Keratinocyte (primary cell): ENCODE measurements around the gene TWSG1. TPM values are rescaled to one million over a fixed set of nuclear protein-coding genes. Genes with fewer than 3 reads are reported as not detected.

Experiments
- DNase-seq: peaks from one replicate; pipeline ENCODE4 v3.0.0-alpha.2; 2011; ENCODE audit warnings: low read depth, missing footprints, low spot score
- FAIRE-seq: peaks from 2 replicates; lab custom pipeline; 2011; peaks lifted over from hg19 to GRCh38; lab: Jason Lieb, UNC
- H2AFZ ChIP-seq: 2 replicates; pipeline ENCODE4 v1.6.0; 2012; ENCODE audit warnings: low read length, control low read depth, inconsistent platforms; ENCODE audit not compliant: control insufficient read depth
- H3K27ac ChIP-seq: 2 replicates; pipeline ENCODE4 v1.5.1; 2011; ENCODE audit warnings: low read length; ENCODE audit not compliant: control insufficient read depth, insufficient read depth
- H3K27me3 ChIP-seq: 3 replicates; pipeline ENCODE4 v1.6.0; 2011; ENCODE audit warnings: low read length; ENCODE audit not compliant: control insufficient read depth, insufficient read depth; ENCODE audit errors: extremely low read depth
- H3K36me3 ChIP-seq, 2 experiments: 2 replicates in 1 of 2; 3 replicates in 1 of 2; pipeline ENCODE4 v1.5.1; 2011; ENCODE audit warnings: low read length in 2 of 2, mild to moderate bottlenecking in 1 of 2; ENCODE audit not compliant: control insufficient read depth in 2 of 2, insufficient read depth in 2 of 2; ENCODE audit errors: extremely low read depth in 1 of 2
- H3K4me1 ChIP-seq: 3 replicates; pipeline ENCODE4 v1.5.1; 2011; ENCODE audit warnings: low read length; ENCODE audit not compliant: control insufficient read depth, insufficient read depth; ENCODE audit errors: extremely low read depth
- H3K4me2 ChIP-seq: 3 replicates; pipeline ENCODE4 v1.6.0; 2011; ENCODE audit warnings: low read depth, low read length; ENCODE audit not compliant: control insufficient read depth, insufficient read depth; ENCODE audit errors: extremely low read depth
- H3K4me3 ChIP-seq, 3 experiments: fragments of 200-600 bp in 1 of 3; sonication (generic) in 1 of 3; 2 replicates in 2 of 3; 3 replicates in 1 of 3; pipeline ENCODE4 v1.5.1; 2011 to 2016; ENCODE audit warnings: low read length in 3 of 3, mild to moderate bottlenecking in 3 of 3, control low read depth in 2 of 3, inconsistent platforms in 1 of 3, low read depth in 1 of 3, mixed read lengths in 1 of 3, mixed run types in 1 of 3, moderate library complexity in 1 of 3; ENCODE audit not compliant: control insufficient read depth in 2 of 3, insufficient read depth in 2 of 3; ENCODE audit errors: extremely low read depth in 1 of 3
- H3K79me2 ChIP-seq: 2 replicates; pipeline ENCODE4 v1.6.0; 2012; ENCODE audit warnings: low read length; ENCODE audit not compliant: control insufficient read depth, insufficient read depth
- H3K9ac ChIP-seq: 3 replicates; pipeline ENCODE4 v1.6.0; 2011; ENCODE audit warnings: low read length; ENCODE audit not compliant: control insufficient read depth, insufficient read depth; ENCODE audit errors: extremely low read depth
- H3K9me1 ChIP-seq: 3 replicates; pipeline ENCODE4 v1.6.0; 2011; ENCODE audit warnings: low read length; ENCODE audit not compliant: control insufficient read depth, insufficient read depth; ENCODE audit errors: extremely low read depth
- H3K9me3 ChIP-seq: 2 replicates; pipeline ENCODE4 v1.5.1; 2012; ENCODE audit warnings: low read depth, low read length; ENCODE audit not compliant: control insufficient read depth
- H4K20me1 ChIP-seq: 3 replicates; pipeline ENCODE4 v1.6.0; 2011; ENCODE audit warnings: low read length; ENCODE audit not compliant: control insufficient read depth, insufficient read depth; ENCODE audit errors: extremely low read depth
- EZH2 ChIP-seq: IDR thresholded peaks from one replicate; pipeline ENCODE4 v1.6.1; 2012; ENCODE audit warnings: inconsistent platforms, mild to moderate bottlenecking, low read length, moderate library complexity
- dilution Hi-C: fragments of 300-500 bp; cut with MboI; formaldehyde crosslinking; loops from one replicate; pipeline ENCODE4 v1.7.0; 2020; ENCODE audit warnings: low sequenced_read_pairs; ENCODE audit not compliant: extremely low pct_ligation_motif_present
- polyA plus RNA-seq, 5 experiments: library from polyadenylated mRNA; depleted of rRNA in 3 of 5; stranded (reverse) in 3 of 5; stranded (forward) in 1 of 5; unstranded in 1 of 5; fragments of >200 nt; gene quantifications; 1 replicate in 1 of 5; 2 replicates in 3 of 5; 3 replicates in 1 of 5; pipeline versions ENCODE4 v1.2.1 to v1.2.3, GENCODE V29; 2011 to 2012; ENCODE audit warnings: missing spikeins in 2 of 5, low read depth in 1 of 5, low replicate concordance in 1 of 5
- TF ChIP-seq, protein P1 (sequence below), 3 experiments: IDR thresholded peaks in 1 of 3; conservative IDR thresholded peaks in 1 of 3; optimal IDR thresholded peaks in 1 of 3; 2 replicates in 2 of 3; 3 replicates in 1 of 3; pipeline versions ENCODE3 to v1.5.1; 2011; ENCODE audit warnings: low read length in 3 of 3, mild to moderate bottlenecking in 3 of 3, moderate library complexity in 2 of 3, control low read depth in 1 of 3, inconsistent platforms in 1 of 3; ENCODE audit not compliant: insufficient read depth in 2 of 3; ENCODE audit errors: extremely low read depth in 1 of 3

TWSG1 gene
- polyA plus RNA-seq, 1 donor (not counting 4 experiments of a cell fraction or from before 2014, with no cell fraction given): 46.9 TPM

DNA sequence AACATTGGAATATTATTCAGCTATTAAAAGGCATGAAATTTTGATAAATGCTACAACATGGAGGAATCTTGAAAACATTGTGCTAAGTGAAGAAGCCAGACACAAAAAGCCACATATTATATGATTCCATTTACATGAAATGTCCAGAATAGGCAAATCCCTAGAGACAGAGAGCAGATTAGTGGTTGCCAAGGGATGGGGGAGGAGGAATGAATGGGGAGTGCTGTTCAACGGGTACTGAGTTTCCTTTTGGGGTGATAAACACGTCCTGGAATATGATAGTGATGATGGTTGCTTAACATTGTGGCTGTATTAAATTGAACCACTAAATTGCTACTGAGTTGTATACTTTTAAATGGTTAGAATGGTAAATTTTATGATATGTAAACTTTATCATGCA is 8.9 kb upstream of the TWSG1 start:
- Histone ChIP-seq H3K36me3 (no peaks in the 10 kb centered on the region), H3K9ac (no peak overlapping the region), H3K4me3 (no peak overlapping the region), H3K9me1 (no peaks in the 10 kb centered on the region), H3K4me2 (no peak overlapping the region), H3K4me1 (peaks cover 4% of the 10 kb centered on the region), H3K27me3 (no peaks in the 10 kb centered on the region), H3K9me3 (no peaks in the 10 kb centered on the region), H3K79me2 (no peaks in the 10 kb centered on the region), H2AFZ (no peak overlapping the region), H4K20me1 (no peaks in the 10 kb centered on the region), H3K27ac (no peak overlapping the region)
- DNase-seq: no peak
- FAIRE-seq: no peak
- TF ChIP-seq, protein P1, sequence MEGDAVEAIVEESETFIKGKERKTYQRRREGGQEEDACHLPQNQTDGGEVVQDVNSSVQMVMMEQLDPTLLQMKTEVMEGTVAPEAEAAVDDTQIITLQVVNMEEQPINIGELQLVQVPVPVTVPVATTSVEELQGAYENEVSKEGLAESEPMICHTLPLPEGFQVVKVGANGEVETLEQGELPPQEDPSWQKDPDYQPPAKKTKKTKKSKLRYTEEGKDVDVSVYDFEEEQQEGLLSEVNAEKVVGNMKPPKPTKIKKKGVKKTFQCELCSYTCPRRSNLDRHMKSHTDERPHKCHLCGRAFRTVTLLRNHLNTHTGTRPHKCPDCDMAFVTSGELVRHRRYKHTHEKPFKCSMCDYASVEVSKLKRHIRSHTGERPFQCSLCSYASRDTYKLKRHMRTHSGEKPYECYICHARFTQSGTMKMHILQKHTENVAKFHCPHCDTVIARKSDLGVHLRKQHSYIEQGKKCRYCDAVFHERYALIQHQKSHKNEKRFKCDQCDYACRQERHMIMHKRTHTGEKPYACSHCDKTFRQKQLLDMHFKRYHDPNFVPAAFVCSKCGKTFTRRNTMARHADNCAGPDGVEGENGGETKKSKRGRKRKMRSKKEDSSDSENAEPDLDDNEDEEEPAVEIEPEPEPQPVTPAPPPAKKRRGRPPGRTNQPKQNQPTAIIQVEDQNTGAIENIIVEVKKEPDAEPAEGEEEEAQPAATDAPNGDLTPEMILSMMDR (optimal IDR thresholded peaks at IDR 0.05 in 1 of 3, IDR thresholded peaks at IDR 0.05 in 1 of 3, conservative IDR thresholded peaks at IDR 0.05 in 1 of 3; ENCODE audit: extremely low read depth in 1 of 3, insufficient read depth in 2 of 3, low read length in 3 of 3): no peak
- dilution Hi-C loops: no loop called here

DNA sequence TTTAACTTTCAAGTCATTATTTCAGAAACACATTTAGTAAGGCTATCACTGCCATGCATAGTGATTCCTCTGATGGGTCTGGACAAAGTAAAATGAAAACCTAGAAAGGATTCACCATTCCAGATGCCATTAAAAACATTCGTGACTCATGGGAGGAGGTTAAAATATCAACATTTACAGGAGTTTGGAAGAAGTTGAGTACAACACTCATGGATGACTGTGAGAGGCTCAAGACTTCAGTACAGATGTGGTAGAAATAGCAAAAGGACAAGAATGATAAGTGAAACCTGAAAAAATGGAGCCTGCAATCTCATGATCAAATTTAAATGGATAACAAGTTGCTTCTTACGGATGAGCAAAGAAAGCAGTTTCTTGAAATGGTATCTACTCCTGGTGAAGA is 5.8 kb upstream of the TWSG1 start:
- peaks cover 4% of the 10 kb centered on the region for H3K4me1 ChIP-seq
- TF ChIP-seq, protein P1 (optimal IDR thresholded peaks at IDR 0.05 in 1 of 3, IDR thresholded peaks at IDR 0.05 in 1 of 3, conservative IDR thresholded peaks at IDR 0.05 in 1 of 3; ENCODE audit: extremely low read depth in 1 of 3, insufficient read depth in 2 of 3, low read length in 3 of 3): no peak
- no peak for TF ChIP-seq EZH2
- no peak overlapping the region for H3K4me2 ChIP-seq
- no peaks in the 10 kb centered on the region for H3K9me3 ChIP-seq
- no peak overlapping the region for H3K9ac ChIP-seq
- H3K36me3 ChIP-seq: no peaks in the 10 kb centered on the region
- no peaks in the 10 kb centered on the region for H3K27me3 ChIP-seq
- H3K4me3 ChIP-seq: no peak overlapping the region
- no peaks in the 10 kb centered on the region for H3K9me1 ChIP-seq
- dilution Hi-C loops: no loop called here
- no peaks in the 10 kb centered on the region for H4K20me1 ChIP-seq
- DNase-seq (no peak), FAIRE-seq (no peak)
- no peaks in the 10 kb centered on the region for H3K79me2 ChIP-seq
- no peak overlapping the region for H3K27ac ChIP-seq
- H2AFZ ChIP-seq: no peak overlapping the region
